GM12874 (cell line): Measurements from ENCODE around the gene NLRC5.

ENCODE experiments used
- CTCF ChIP-seq: IDR thresholded peaks from 2 replicates; pipeline ENCODE4 v1.5.1; 2011; ENCODE audit warnings: low read depth, mild to moderate bottlenecking, control low read depth, low read length, moderate library complexity; ENCODE audit not compliant: insufficient read depth

The NLRC5 gene

GRCh38 chr16:56980792-56981724 lies 8.3 kb upstream of the NLRC5 start:
- no peak for TF ChIP-seq CTCF

- no peak for TF ChIP-seq CTCF
Observed at GRCh38 chr16:56981729-56982271, 7.6 kb upstream of the NLRC5 start.

GRCh38 chr16:56982695-56983094 lies 6.7 kb upstream of the NLRC5 start:
- TF ChIP-seq CTCF, result no peak

- no peak for TF ChIP-seq CTCF
Observed at GRCh38 chr16:56983211-56983751, 6.1 kb upstream of the NLRC5 start.

- TF ChIP-seq CTCF, result no peak
Observed at GRCh38 chr16:56984639-56985038, 4.7 kb upstream of the NLRC5 start.

GRCh38 chr16:56985288-56985961 lies 3.9 kb upstream of the NLRC5 start:
- no peak for TF ChIP-seq CTCF

GRCh38 chr16:56985962-56986360 lies 3.4 kb upstream of the NLRC5 start:
- no peak for TF ChIP-seq CTCF
